ENCODE data around the gene FGF10. TPM values are rescaled to one million over a fixed set of nuclear protein-coding genes. Genes with fewer than 3 reads are reported as not detected.

The FGF10 gene
- total and polyA plus RNA-seq, 8 donors = 1.8 to 8.5 (median 5.8) TPM

DNA sequence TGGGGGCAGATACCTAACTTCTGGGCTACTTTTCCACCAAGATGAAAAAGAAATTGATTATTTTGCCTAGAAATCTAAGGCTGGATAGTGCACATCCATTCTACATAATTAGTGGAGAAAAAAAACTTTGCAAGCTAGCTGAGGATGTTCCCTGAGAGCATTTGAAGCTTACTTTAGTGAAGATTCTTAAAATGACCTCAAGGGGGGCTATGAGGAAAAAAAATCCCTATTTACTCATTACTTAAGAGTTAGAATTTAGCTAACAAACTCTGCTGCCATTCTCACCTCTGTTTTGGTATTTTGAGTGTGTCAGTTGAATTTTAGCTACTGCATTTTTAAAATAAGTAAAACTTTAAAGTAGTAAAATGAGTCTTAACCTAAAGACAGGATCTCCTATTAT is 9.2 kb upstream of the FGF10 start:
- ATAC-seq (no peak), FAIRE-seq (no peak), DNase-seq (no peak)
- H3K4me1 ChIP-seq = peaks cover 0 to 10% (median 6%) of the 10 kb centered on the region in 3 donors
- H3K9me3 ChIP-seq = no peaks in the 10 kb centered on the region
- intact Hi-C loops (cut with DNase I) = no loop called here
- H3K36me3 ChIP-seq = no peaks in the 10 kb centered on the region
- no peaks in the 10 kb centered on the region for H3K27me3 ChIP-seq
- no peak overlapping the region for H3K4me3 ChIP-seq
- TF ChIP-seq, protein P1, sequence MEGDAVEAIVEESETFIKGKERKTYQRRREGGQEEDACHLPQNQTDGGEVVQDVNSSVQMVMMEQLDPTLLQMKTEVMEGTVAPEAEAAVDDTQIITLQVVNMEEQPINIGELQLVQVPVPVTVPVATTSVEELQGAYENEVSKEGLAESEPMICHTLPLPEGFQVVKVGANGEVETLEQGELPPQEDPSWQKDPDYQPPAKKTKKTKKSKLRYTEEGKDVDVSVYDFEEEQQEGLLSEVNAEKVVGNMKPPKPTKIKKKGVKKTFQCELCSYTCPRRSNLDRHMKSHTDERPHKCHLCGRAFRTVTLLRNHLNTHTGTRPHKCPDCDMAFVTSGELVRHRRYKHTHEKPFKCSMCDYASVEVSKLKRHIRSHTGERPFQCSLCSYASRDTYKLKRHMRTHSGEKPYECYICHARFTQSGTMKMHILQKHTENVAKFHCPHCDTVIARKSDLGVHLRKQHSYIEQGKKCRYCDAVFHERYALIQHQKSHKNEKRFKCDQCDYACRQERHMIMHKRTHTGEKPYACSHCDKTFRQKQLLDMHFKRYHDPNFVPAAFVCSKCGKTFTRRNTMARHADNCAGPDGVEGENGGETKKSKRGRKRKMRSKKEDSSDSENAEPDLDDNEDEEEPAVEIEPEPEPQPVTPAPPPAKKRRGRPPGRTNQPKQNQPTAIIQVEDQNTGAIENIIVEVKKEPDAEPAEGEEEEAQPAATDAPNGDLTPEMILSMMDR (IDR thresholded peaks at IDR 0.05) = no peak
- no peak overlapping the region for H3K27ac ChIP-seq

DNA sequence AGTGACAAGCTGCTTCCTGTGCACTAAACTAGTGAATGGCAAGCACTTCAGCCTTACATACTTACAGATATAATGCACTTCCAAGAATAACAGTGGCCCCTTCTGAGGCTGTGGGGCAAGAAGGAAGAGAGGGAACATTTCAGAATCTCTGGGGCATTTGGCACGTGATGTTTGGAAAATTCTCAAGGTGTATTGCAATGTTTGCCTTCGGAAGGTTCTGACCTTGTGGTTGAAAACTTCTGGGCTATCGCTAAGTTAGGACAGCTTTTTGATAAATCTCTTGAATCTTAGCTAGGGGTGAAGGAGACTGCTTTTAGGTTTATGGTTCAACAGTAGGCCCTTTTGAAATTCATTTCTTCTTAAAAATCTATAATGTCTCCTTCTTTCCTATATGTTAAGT is 7.1 kb upstream of the FGF10 start:
- Histone ChIP-seq H3K4me3 (no peak overlapping the region), H3K4me1 (peaks cover 0 to 12% (median 9%) of the 10 kb centered on the region in 3 donors), H3K27ac (peak overlapping the region in 2 of 4 donors; percentile 16 to 24), H3K27me3 (no peaks in the 10 kb centered on the region), H3K36me3 (no peaks in the 10 kb centered on the region), H3K9me3 (no peaks in the 10 kb centered on the region)
- peak in 3 of 6 donors; percentile 10 to 50 (median 15) for DNase-seq
- WGBS, 2 donors = 26% methylated on average over 3 of the region's 3 CpGs
- TF ChIP-seq, protein P1 (IDR thresholded peaks at IDR 0.05) = no peak
- intact Hi-C loops (cut with DNase I) = no loop called here
- peak; percentile 57 to 85 (median 82) for ATAC-seq
- no peak for FAIRE-seq

DNA sequence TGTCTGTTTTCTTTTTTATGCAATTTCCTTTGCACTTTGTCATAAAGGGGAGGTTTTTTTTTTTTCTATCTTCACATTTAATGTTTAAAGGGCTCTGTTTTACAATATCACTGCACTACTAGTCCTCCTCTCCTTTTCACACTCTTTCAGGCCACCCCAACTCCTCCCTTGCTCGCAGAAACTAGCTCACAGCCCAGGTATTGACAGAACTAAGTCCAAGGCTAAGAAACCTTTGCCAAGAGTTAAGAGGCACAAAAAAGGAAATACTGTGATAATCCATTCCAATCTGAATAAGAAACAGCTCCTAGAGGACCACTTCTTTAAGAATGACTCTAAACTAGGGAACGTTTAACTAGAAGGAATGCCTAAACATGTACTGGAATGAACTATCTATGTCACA is 1.1 kb upstream of the FGF10 start:
- Histone ChIP-seq H3K9me3 (no peaks in the 10 kb centered on the region), H3K36me3 (no peaks in the 10 kb centered on the region), H3K27ac (peak overlapping the region; percentile 51 to 91 (median 74)), H3K4me1 (peaks cover 4 to 11% (median 4%) of the 10 kb centered on the region in 3 donors), H3K27me3 (no peaks in the 10 kb centered on the region), H3K4me3 (peak overlapping the region in 3 of 4 donors; percentile 33 to 56 (median 52))
- WGBS, 2 donors = 8 to 9% methylated on average over 2 of the region's 2 CpGs
- DNase-seq (peak in 4 of 6 donors; percentile 11 to 62 (median 36)), ATAC-seq (peak; percentile 61 to 73 (median 70)), FAIRE-seq (no peak)
- TF ChIP-seq, protein P1 (IDR thresholded peaks at IDR 0.05) = no peak
- intact Hi-C loops (cut with DNase I) = no loop called here

DNA sequence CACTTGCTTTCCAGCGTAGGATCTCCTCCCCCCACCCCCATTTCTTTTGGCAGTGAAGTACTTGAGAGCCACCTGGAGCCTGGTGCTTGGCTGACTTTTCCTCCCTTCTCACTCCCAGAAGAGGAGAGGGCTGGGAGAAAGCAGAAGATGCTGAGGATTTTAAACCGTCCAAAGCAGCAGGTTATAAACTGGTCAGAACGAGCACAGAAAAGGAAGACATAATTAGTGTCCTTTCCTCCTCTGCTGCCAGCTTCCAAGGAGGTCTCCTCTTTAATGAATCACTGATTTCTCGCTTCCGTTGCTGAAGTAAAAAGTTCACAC is 563 bp upstream of the FGF10 start:
- Histone ChIP-seq H3K36me3 (no peaks in the 10 kb centered on the region), H3K4me3 (peak overlapping the region; percentile 33 to 56 (median 46)), H3K27ac (peak overlapping the region; percentile 51 to 91 (median 74)), H3K4me1 (peaks cover 4 to 12% (median 4%) of the 10 kb centered on the region in 3 donors), H3K9me3 (no peaks in the 10 kb centered on the region), H3K27me3 (no peaks in the 10 kb centered on the region)
- TF ChIP-seq, protein P1 (IDR thresholded peaks at IDR 0.05) = no peak
- peak; percentile 19 to 46 (median 39) for ATAC-seq
- intact Hi-C loops (cut with DNase I) = no loop called here
- peak in 2 of 6 donors; percentile 20 to 49 for DNase-seq
- no peak for FAIRE-seq
- WGBS, 2 donors = 2 to 3% methylated on average over 5 of the region's 5 CpGs

DNA sequence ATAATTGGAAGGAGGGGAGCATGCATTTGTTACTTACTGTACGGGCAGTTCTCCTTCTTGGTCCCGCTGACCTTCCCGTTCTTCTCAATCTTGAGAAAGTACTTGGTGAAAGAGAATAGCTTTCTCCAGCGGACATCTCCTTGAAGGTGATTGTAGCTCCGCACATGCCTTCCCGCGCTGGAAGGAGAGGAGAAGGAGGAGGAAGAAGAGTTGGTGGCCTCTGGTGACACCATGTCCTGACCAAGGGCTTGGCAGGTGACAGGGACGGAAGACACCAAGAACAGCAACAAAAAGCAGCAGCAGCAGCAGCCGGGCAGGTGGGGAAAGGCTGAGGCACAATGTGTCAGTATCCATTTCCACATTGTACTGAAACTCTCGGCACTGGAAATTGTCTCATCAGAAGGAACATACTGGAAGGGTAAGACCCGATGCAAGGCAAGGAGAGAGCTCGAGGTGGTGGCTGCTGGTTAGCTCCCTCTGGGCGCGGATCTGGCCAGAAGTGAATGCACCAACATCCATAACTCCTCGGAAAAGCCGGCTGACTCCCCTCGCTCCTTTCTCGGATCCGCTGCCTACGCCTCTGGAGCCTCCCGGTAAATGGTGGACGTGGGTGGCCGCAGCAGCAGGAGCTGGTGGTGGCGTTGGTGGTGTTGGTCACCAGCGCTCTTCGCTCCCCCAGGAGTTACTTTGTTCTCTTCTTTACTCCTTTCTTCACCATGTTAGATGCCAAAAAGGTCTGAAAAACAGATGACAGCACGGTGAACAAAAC is 715 bp downstream of the FGF10 start:
- ATAC-seq = peak; percentile 37 to 51 (median 41)
- Histone ChIP-seq H3K4me1 (peaks cover 4 to 19% (median 4%) of the 10 kb centered on the region in 3 donors), H3K27me3 (no peaks in the 10 kb centered on the region), H3K9me3 (no peaks in the 10 kb centered on the region), H3K36me3 (no peaks in the 10 kb centered on the region), H3K27ac (peak overlapping the region; percentile 51 to 91 (median 74)), H3K4me3 (peak overlapping the region; percentile 33 to 56 (median 46))
- TF ChIP-seq, protein P1 (IDR thresholded peaks at IDR 0.05) = no peak
- DNase-seq = peak; percentile 11 to 75 (median 40)
- 0 to 1% methylated on average over 27 of the region's 27 CpGs for WGBS, 2 donors
- intact Hi-C loops (cut with DNase I) = no loop called here
- no peak for FAIRE-seq
